ENCODE data around the gene NPIPB9.
"Not testable (repeated sequence)": the region's sequence is repeated elsewhere in the genome, so short reads cannot be mapped to it uniquely, and the experiment has no call there.

- TF ChIP-seq CTCF (IDR thresholded peaks at IDR 0.05); EP300 (IDR thresholded peaks at IDR 0.05; ENCODE audit: low read depth): not testable (repeated sequence)
Observed at GRCh38 chr16:28739787-28740186, 11.8 kb upstream of the NPIPB9 start.
